Measurements from ENCODE around the gene CCDC59.

The CCDC59 gene, protein sequence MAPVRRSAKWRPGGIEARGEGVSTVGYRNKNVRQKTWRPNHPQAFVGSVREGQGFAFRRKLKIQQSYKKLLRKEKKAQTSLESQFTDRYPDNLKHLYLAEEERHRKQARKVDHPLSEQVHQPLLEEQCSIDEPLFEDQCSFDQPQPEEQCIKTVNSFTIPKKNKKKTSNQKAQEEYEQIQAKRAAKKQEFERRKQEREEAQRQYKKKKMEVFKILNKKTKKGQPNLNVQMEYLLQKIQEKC

DNA sequence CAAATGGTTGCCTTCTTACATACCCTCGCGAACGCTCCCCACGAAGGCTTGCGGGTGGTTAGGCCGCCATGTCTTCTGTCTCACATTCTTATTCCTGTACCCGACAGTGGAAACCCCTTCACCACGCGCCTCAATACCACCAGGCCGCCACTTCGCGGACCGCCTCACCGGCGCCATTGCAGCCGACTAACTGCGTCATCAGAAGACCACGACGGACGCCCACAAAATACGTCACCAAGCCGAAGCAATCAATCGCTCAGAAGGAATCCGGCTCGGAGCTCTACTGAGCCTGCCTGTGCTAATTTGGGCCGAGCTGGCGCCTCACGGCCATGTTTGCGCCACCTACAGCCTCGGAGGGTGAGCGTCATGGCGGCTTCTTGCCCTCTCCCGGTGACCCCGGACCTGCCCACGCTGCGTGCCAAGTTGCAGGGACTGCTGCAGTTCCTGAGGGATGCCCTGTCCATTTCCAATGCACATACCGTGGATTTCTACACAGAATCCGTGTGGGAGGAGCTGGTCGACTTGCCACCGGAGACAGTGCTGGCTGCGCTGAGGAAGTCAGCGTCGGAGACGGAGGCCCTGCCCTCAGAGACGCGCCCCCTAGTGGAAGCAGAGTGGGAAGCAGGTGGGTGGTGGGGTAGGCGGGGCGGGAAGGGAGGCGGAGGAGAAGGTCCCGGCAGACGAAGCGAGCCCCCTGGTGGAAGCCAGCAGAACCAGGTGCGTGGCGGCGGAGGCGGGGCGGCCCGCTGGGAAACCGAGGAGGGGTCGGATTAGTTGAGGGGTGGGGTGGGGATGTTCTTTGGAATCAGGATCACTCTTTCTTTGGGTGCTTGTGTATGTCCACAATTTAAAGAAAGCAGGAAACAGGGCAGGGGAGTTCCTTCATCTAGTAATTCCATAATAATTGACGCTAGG is at the start of gene CCDC59, which contains the start of gene METTL25:
Gene CCDC59 (minus strand): TSS at position 188 of the 915 bp plus-strand sequence. CDS start 11 bp downstream, at position 177.
Gene METTL25 (plus strand): TSS at position 330 of the 915 bp plus-strand sequence. CDS start 37 bp downstream, at position 367.
- Mint-ChIP-seq H3K27ac (peak within 1 kb of the TSS; percentile 95 to 99 (median 97)), H3K27me3 (ENCODE audit: low read depth) (no peaks in the 10 kb centered on the region), H3K4me3 (peak within 1 kb of the TSS; percentile 96 to 100 (median 99)), H3K36me3 (ENCODE audit: low read depth) (peaks cover 39% of the 10 kb centered on the region), H3K9me3 (no peaks in the 10 kb centered on the region), H3K4me1 (peaks cover 45% of the 10 kb centered on the region)
- TF ChIP-seq CTCF (IDR thresholded peaks at IDR 0.05; ENCODE audit: unreplicated experiment in 3 of 3), result peak; percentile 96 to 99 (median 98)

DNA sequence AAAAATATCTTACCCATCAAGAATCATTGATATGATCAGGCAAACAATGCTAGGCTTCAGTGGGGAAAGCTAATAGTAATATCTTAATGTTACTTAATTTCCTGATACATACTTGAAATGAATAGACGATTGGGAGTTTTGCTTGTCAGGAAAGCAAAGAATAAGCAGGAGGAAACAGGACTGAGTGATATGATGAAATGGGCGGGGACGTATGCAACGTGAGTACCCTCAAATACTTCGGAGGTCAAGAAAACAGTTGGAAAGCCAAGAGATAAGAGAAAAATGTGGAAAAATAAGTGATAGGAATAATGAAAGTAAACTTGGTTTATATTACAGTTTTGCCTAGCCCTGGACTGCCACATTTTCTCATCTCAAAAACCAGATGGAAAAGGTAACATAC is 49.3 kb upstream of the CCDC59 start:
- peak overlapping the region in 1 of 3 experiments; percentile 4 for H3K27ac Mint-ChIP-seq

DNA sequence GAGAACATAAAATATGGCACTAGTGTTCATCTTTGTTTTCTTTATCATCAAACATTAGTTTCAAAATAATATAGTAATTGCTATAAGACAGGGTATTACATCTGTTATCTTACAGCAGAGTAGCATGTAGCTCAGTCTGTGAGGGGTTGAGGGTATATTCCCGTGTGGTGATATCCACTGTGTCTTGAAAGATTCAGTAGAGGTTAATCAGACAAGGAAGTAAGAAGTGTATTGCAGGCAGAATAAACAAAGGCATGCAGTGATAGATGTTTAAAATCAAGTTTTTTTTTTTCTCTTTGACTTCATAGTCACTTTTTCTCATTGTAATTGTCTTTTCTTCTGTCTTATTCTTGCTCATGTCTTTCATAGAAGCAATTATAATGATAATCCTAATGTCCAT is 48.5 kb upstream of the CCDC59 start:
- Mint-ChIP-seq H3K36me3 (ENCODE audit: low read depth) (peaks cover 5% of the 10 kb centered on the region), H3K4me1 (peaks cover 12% of the 10 kb centered on the region)
- no peak for TF ChIP-seq CTCF (IDR thresholded peaks at IDR 0.05; ENCODE audit: unreplicated experiment in 3 of 3)

More for the DNA sequence above, 49.3 kb upstream of the CCDC59 start:
- Mint-ChIP-seq H3K4me1 (peaks cover 21% of the 10 kb centered on the region), H3K9me3 (no peaks in the 10 kb centered on the region), H3K36me3 (ENCODE audit: low read depth) (peaks cover 5% of the 10 kb centered on the region), H3K27me3 (ENCODE audit: low read depth) (no peaks in the 10 kb centered on the region), H3K4me3 (no peak overlapping the region)
- TF ChIP-seq CTCF (IDR thresholded peaks at IDR 0.05; ENCODE audit: unreplicated experiment in 3 of 3), result no peak

DNA sequence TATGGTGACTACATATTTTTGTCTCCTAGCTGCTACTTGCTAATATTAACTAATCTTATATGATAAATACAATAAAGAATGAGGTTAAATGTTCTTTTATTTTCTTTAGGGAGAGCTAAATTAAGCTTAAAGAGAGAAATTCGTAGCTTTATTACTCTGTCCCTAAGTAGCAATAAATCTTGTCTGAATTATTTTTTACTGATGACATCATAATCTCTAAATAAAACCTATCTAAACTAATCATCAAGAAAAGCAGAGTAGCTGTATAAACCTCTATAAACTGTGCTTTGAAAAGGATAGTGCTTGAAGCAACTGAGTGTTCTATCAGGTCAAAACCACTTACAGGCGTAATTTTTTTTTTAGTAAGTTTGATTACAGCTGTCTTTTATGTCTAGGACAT is 42.6 kb upstream of the CCDC59 start:
- H3K27me3 Mint-ChIP-seq (ENCODE audit: low read depth), result no peaks in the 10 kb centered on the region
- no peaks in the 10 kb centered on the region for H3K4me1 Mint-ChIP-seq
- peaks cover 3% of the 10 kb centered on the region for H3K9me3 Mint-ChIP-seq

More for the DNA sequence above, 48.5 kb upstream of the CCDC59 start:
- Mint-ChIP-seq H3K27ac (no peak overlapping the region), H3K27me3 (ENCODE audit: low read depth) (no peaks in the 10 kb centered on the region), H3K9me3 (no peaks in the 10 kb centered on the region), H3K4me3 (no peak overlapping the region)

GRCh38 chr12:82398879-82399278 is 40.7 kb upstream of the CCDC59 start:
- Mint-ChIP-seq H3K4me1 (no peaks in the 10 kb centered on the region), H3K36me3 (ENCODE audit: low read depth) (peaks cover 17% of the 10 kb centered on the region), H3K9me3 (peaks cover 7% of the 10 kb centered on the region), H3K27me3 (ENCODE audit: low read depth) (no peaks in the 10 kb centered on the region), H3K4me3 (no peak overlapping the region), H3K27ac (no peak overlapping the region)
- TF ChIP-seq CTCF (IDR thresholded peaks at IDR 0.05; ENCODE audit: unreplicated experiment in 3 of 3), result no peak

More for the DNA sequence above, 42.6 kb upstream of the CCDC59 start:
- H3K4me3 Mint-ChIP-seq, result no peak overlapping the region
- H3K36me3 Mint-ChIP-seq (ENCODE audit: low read depth), result peaks cover 5% of the 10 kb centered on the region
- no peak overlapping the region for H3K27ac Mint-ChIP-seq
- TF ChIP-seq CTCF (IDR thresholded peaks at IDR 0.05; ENCODE audit: unreplicated experiment in 3 of 3), result no peak
